ENCODE measurements around the gene POLR2E.

- TF ChIP-seq CTCF (optimal IDR thresholded peaks at IDR 0.05 in 1 of 3, IDR thresholded peaks at IDR 0.05 in 1 of 3, conservative IDR thresholded peaks at IDR 0.05 in 1 of 3; ENCODE audit: extremely low read depth in 1 of 3, insufficient read depth in 2 of 3, low read length in 3 of 3), result no peak
- no peak for TF ChIP-seq EZH2 (IDR thresholded peaks at IDR 0.05; ENCODE audit: low read length)
Measured at GRCh38 chr19:1116726-1117581, 21.8 kb upstream of the POLR2E start.
